Measurements from ENCODE around the gene LPP.

LPP gene

DNA sequence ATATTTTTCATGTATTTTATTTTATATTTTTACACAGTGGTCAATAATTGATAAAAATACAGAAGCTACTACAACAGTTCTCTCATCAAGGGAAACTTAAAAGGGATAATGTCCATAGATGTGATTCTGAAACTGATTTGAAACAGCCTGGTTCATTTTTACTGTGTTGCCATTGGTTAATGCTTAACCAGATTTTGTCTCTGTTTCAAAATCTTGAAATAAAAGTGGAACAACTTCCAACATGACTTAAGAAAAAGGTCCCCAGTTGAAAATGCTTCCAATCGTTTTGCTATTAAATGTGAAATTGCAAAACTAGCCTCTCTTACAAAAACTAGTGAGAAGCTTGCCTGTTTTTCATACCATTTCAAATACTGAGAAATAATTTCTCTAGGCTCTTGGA lies 240.7 kb downstream of the LPP start:
- TF ChIP-seq TARDBP (IDR thresholded peaks at IDR 0.05) = no peak
- ChIA-PET CTCF (no interaction called here), POLR2A (no interaction called here)
- DNase-seq (ENCODE audit: extremely low spot score) = no peak

DNA sequence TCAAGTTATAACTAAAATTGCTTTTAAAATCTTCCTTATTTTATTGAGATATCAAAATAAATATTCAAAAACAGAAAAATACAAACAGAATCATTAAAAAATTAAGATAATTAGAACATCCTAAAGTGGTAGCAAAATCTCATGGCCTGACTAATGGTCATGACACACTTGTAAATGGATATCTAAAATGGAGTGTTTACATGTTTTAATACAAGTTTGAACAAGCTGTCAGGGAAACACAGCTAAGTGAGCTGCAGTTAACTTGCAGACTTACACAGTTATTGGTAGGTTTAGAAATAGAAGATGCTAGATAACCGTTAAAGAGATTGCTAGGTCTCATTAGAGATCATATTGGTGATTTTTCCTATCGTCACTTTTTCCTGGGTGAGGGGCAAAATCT lies 242.3 kb downstream of the LPP start:
- POLR2A ChIA-PET = no interaction called here
- DNase-seq (ENCODE audit: extremely low spot score) = no peak
- TF ChIP-seq FOXK2 (IDR thresholded peaks at IDR 0.05) = no peak
- no peak for TF ChIP-seq L3MBTL2 (conservative IDR thresholded peaks at IDR 0.05)
- TF ChIP-seq ARNT (IDR thresholded peaks at IDR 0.05) = no peak
- no peak for TF ChIP-seq NFRKB (IDR thresholded peaks at IDR 0.05)
- no peak for TF ChIP-seq SP1 (IDR thresholded peaks at IDR 0.05)
- no peak for TF ChIP-seq ZNF384 (IDR thresholded peaks at IDR 0.05)
- TF ChIP-seq FOXA1 (IDR thresholded peaks at IDR 0.05) = no peak
- no peak for TF ChIP-seq HDGF (IDR thresholded peaks at IDR 0.05; ENCODE audit: borderline replicate concordance)
- no peak for TF ChIP-seq LEF1 (IDR thresholded peaks at IDR 0.05; ENCODE audit: borderline replicate concordance)
- no peak for TF ChIP-seq TARDBP (IDR thresholded peaks at IDR 0.05)
- no peak for TF ChIP-seq FOXM1 (IDR thresholded peaks at IDR 0.05; ENCODE audit: borderline replicate concordance)
- no peak for TF ChIP-seq CTBP1 (IDR thresholded peaks at IDR 0.05; ENCODE audit: borderline replicate concordance)
- TF ChIP-seq SUZ12 (IDR thresholded peaks at IDR 0.05) = no peak
- no peak for TF ChIP-seq ELF4 (IDR thresholded peaks at IDR 0.05)

DNA sequence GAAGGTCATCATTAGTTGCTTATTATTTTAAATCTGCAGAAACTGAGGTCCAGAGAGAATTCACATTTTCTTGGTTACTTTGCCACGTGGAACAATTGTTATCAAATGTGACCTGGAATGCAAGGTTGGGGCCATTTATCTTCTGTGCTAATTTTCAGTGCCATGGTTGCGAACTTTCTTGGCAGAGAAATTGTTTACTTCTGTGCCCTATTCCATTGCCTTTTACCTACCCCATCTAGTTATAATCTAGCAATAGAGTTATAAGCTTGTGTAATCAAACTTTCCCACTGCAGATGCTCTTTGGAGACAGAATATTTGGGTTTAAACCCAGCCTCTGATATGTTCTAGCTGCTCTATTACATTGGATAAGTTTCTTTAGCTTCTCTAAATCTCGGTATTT lies 242.9 kb downstream of the LPP start:
- DNase-seq (ENCODE audit: extremely low spot score) = no peak
- ChIA-PET CTCF (no interaction called here), POLR2A (no interaction called here)
- TF ChIP-seq TARDBP (IDR thresholded peaks at IDR 0.05) = no peak
- TF ChIP-seq LEF1 (IDR thresholded peaks at IDR 0.05; ENCODE audit: borderline replicate concordance) = no peak
- no peak for TF ChIP-seq HDGF (IDR thresholded peaks at IDR 0.05; ENCODE audit: borderline replicate concordance)
- TF ChIP-seq FOXK2 (IDR thresholded peaks at IDR 0.05) = no peak
- TF ChIP-seq SUZ12 (IDR thresholded peaks at IDR 0.05) = no peak
- no peak for TF ChIP-seq BHLHE40 (IDR thresholded peaks at IDR 0.05; ENCODE audit: borderline replicate concordance)

More for the DNA sequence above, 242.3 kb downstream of the LPP start:
- CTCF ChIA-PET = no interaction called here

DNA sequence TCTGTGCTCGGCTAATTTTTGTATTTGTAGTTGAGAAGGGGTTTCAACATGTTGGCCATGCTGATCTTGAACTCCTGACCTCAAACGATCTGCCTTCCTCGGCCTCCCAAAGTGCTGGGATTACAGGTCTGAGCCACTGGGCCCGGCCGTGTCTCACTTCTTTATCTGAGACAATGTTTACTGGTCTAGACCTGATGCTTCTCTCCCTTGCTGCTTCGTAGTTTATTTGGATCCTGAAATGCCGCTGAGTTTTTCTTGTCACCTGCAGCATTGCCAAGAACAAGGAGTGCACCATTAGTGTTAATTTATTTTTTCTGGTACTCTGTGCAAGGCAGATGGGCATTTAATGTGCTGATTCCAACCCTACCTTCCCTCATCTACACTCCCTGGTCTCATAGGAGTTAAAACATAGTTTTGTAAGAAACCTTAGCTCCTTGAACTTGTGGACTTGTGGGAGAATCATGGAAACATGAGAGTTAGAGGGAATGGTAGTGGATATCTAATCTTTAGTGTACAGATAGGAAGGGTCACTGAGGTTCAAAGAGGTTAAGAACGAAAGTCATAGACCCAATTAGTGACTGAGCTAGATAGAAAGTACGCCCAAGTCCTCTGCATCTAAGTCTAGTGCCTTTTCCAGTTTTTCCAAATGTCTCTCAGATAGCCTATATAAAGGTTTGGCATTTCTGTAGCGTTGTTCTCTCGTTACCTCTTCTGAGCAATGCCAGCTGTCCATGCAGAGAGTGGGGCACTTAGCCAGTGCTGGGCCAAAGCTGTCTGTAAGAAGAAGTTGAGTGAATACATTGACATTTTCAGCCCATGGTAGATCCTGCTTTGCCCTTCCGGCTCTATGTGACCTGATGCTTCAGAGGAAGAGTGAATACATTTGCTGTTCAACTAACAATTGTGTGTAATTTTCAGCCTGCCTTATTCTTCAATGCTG lies 244.1 kb downstream of the LPP start:
- ChIA-PET POLR2A (no interaction called here), CTCF (no interaction called here)
- no peak for DNase-seq (ENCODE audit: extremely low spot score)
- TF ChIP-seq ELF4 (IDR thresholded peaks at IDR 0.05) (no peak), ZNF384 (IDR thresholded peaks at IDR 0.05) (no peak)

DNA sequence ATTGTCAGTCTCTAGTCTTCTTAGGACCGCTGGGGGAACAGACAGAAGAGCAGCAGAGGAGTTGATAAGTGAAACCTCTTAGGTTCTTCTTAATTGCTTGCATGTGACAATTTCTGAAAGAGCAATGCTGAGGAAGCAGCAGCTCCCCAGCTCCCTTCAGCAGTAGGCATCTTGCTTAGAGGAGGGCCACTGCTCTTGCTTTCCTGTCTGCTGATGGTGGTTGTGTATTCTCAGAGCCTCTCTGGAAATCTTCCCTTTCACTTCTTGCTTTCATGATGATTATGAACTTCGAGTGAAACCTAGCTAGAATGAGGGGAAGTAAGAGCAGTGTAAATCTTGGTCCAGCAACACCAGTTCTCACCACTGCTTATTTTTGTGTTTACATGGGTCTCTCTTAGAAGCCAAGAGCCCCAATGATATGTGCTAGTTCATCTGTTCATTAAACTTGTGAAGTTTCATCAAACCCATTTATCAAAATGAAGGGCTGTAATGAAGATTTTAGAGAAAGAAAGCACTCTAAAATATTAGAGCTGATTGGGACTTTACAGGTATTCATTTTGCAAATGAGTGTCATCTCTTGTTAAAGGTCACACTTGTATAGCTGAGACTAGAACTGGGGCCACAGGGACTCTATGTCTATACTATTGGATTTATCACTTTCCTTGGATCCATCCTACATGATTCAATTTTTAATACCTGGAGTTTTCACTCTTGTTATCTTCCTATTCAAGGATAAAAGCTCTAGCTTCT lies 246.7 kb downstream of the LPP start:
- DNase-seq (ENCODE audit: extremely low spot score) = no peak
- POLR2A ChIA-PET = no interaction called here
- TF ChIP-seq SP1 (IDR thresholded peaks at IDR 0.05) (no peak), LEF1 (IDR thresholded peaks at IDR 0.05; ENCODE audit: borderline replicate concordance) (no peak), FOXK2 (IDR thresholded peaks at IDR 0.05) (no peak), ELF4 (IDR thresholded peaks at IDR 0.05) (no peak), NFRKB (IDR thresholded peaks at IDR 0.05) (no peak), SUZ12 (IDR thresholded peaks at IDR 0.05) (no peak), L3MBTL2 (conservative IDR thresholded peaks at IDR 0.05) (no peak), TARDBP (IDR thresholded peaks at IDR 0.05) (no peak), HDGF (IDR thresholded peaks at IDR 0.05; ENCODE audit: borderline replicate concordance) (no peak), ARNT (IDR thresholded peaks at IDR 0.05) (no peak), BHLHE40 (IDR thresholded peaks at IDR 0.05; ENCODE audit: borderline replicate concordance) (no peak), CTBP1 (IDR thresholded peaks at IDR 0.05; ENCODE audit: borderline replicate concordance) (no peak)
- TF ChIP-seq, protein P1, sequence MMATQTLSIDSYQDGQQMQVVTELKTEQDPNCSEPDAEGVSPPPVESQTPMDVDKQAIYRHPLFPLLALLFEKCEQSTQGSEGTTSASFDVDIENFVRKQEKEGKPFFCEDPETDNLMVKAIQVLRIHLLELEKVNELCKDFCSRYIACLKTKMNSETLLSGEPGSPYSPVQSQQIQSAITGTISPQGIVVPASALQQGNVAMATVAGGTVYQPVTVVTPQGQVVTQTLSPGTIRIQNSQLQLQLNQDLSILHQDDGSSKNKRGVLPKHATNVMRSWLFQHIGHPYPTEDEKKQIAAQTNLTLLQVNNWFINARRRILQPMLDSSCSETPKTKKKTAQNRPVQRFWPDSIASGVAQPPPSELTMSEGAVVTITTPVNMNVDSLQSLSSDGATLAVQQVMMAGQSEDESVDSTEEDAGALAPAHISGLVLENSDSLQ (IDR thresholded peaks at IDR 0.05) = no peak
- CTCF ChIA-PET = interaction anchor here (0.6 kb wide), 1 partner anchor 354 kb away, joined by 3 read pairs; no protein-coding TSS in a partner anchor

DNA sequence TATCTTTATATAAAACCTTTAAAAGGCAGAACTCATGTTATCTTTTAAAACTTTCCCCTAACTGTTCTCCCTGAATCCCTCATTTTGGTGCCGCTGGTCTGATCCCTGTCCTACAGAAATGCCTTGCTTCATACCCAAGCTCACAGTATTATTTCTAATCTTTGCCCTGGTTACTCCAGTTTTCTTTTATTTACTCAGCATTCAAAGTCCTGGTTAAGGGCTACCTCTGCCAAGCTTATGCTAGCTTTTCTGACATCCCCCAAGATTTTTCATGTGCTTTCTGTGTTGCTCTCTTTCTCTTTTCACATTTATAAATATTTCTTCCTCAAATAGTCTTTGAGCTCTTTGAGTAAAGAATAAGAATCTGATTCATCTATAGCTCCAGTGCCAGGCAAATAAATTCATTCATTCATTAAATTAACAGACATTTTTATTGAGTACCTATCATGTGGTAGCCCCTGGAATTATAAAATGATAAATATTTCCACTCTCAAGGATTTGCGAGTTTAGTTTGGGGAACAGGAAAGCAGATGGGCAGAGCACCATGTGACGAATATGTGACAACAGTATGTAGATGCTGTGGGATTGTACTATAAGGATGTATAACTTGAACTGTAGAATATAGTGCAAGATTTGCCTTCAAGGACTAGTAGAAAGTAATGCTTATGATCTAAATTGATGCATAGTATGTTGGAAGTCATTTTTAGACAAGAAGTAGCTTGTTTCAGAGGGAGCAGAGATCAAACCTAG lies 247.5 kb downstream of the LPP start:
- ChIA-PET CTCF (interaction anchor here (0.6 kb wide), 1 partner anchor 353 kb away, joined by 3 read pairs; no protein-coding TSS in a partner anchor), POLR2A (no interaction called here)
- DNase-seq (ENCODE audit: extremely low spot score) = no peak
- no peak for TF ChIP-seq CTBP1 (IDR thresholded peaks at IDR 0.05; ENCODE audit: borderline replicate concordance)
- TF ChIP-seq SP1 (IDR thresholded peaks at IDR 0.05) = no peak
- TF ChIP-seq ARNT (IDR thresholded peaks at IDR 0.05) = no peak
- no peak for TF ChIP-seq FOXA1 (IDR thresholded peaks at IDR 0.05)
- no peak for TF ChIP-seq SUZ12 (IDR thresholded peaks at IDR 0.05)
- no peak for TF ChIP-seq LEF1 (IDR thresholded peaks at IDR 0.05; ENCODE audit: borderline replicate concordance)
- no peak for TF ChIP-seq FOXK2 (IDR thresholded peaks at IDR 0.05)
- TF ChIP-seq L3MBTL2 (conservative IDR thresholded peaks at IDR 0.05) = no peak
- TF ChIP-seq ZNF384 (IDR thresholded peaks at IDR 0.05) = no peak
- no peak for TF ChIP-seq FOXM1 (IDR thresholded peaks at IDR 0.05; ENCODE audit: borderline replicate concordance)
- no peak for TF ChIP-seq TARDBP (IDR thresholded peaks at IDR 0.05)
- no peak for TF ChIP-seq NFRKB (IDR thresholded peaks at IDR 0.05)
- TF ChIP-seq HDGF (IDR thresholded peaks at IDR 0.05; ENCODE audit: borderline replicate concordance) = no peak
- no peak for TF ChIP-seq BHLHE40 (IDR thresholded peaks at IDR 0.05; ENCODE audit: borderline replicate concordance)
- TF ChIP-seq, protein P1 (IDR thresholded peaks at IDR 0.05) = no peak
- no peak for TF ChIP-seq ELF4 (IDR thresholded peaks at IDR 0.05)
